GM21360 (cell line): ENCODE measurements around the gene NAA80.
"Not testable (repeated sequence)": the region's sequence is repeated elsewhere in the genome, so short reads cannot be mapped to it uniquely, and the experiment has no call there.

Experiments
- ATAC-seq: cut with Tn5 transposase; IDR thresholded peaks from one replicate; pipeline ENCODE4 v1.9.1; 2021; ENCODE audit warnings: mild to moderate bottlenecking, moderate library complexity; ENCODE audit not compliant: unreplicated experiment

NAA80 gene

GRCh38 chr3:50316657-50317242, 17.5 kb upstream of the NAA80 start:
- ATAC-seq: no peak

- ATAC-seq: no peak
Measured at GRCh38 chr3:50314816-50315215, 15.6 kb upstream of the NAA80 start.

GRCh38 chr3:50314342-50314741, 15.1 kb upstream of the NAA80 start:
- no peak for ATAC-seq

GRCh38 chr3:50312041-50312440, 12.8 kb upstream of the NAA80 start:
- ATAC-seq: not testable (repeated sequence)

- no peak for ATAC-seq
Measured at GRCh38 chr3:50304601-50305000, 5.4 kb upstream of the NAA80 start.

- ATAC-seq: no peak
Measured at GRCh38 chr3:50303013-50303815, 4.0 kb upstream of the NAA80 start, which contains the start of gene HYAL1. Gene HYAL1 (minus strand): TSS chr3:50303574. CDS start chr3:50302956, 618 bp downstream.

- ATAC-seq: no peak
Measured at GRCh38 chr3:50302095-50303012, 3.1 kb upstream of the NAA80 start.

- no peak for ATAC-seq
Measured at GRCh38 chr3:50300681-50301254, 1.6 kb upstream of the NAA80 start.

GRCh38 chr3:50299929-50300680, 900 bp upstream of the NAA80 start:
- ATAC-seq: no peak

- no peak for ATAC-seq
Measured at GRCh38 chr3:50299638-50299928, 378 bp upstream of the NAA80 start.

GRCh38 chr3:50297896-50298725, 1.1 kb downstream of the NAA80 start:
- no peak for ATAC-seq

- ATAC-seq: no peak
Measured at GRCh38 chr3:50297384-50297775, 1.8 kb downstream of the NAA80 start.

GRCh38 chr3:50296721-50297383, 2.4 kb downstream of the NAA80 start:
- no peak for ATAC-seq

- no peak for ATAC-seq
Measured at GRCh38 chr3:50295553-50296431, 3.4 kb downstream of the NAA80 start.

GRCh38 chr3:50294492-50295403, 4.5 kb downstream of the NAA80 start:
- no peak for ATAC-seq

- ATAC-seq: no peak
Measured at GRCh38 chr3:50294089-50294488, 5.1 kb downstream of the NAA80 start.
